BJ (cell line): ENCODE data around the gene FAAP100. TPM values are rescaled to one million over a fixed set of nuclear protein-coding genes. Genes with fewer than 3 reads are reported as not detected.

Source experiments
- CTCF ChIA-PET: fragments of 350-600 bp; formaldehyde crosslinking; extraction: SDS; loops from one replicate; lab custom pipeline; 2021; ENCODE audit warnings: antibody characterized with exemption, inconsistent platforms; lab: Yijun Ruan, JAX
- POLR2A ChIA-PET: fragments of 300-600 bp; sonication (Branson Sonifier 250); formaldehyde crosslinking; extraction: SDS; loops from one replicate; lab custom pipeline; 2021; ENCODE audit warnings: antibody characterized with exemption; lab: Charles Lee
- DNase-seq: peaks from one replicate; pipeline ENCODE4 v3.0.0-alpha.2; 2011; ENCODE audit warnings: low read depth
- H3K27me3 ChIP-seq: 2 replicates; pipeline ENCODE4 v1.6.0; 2011; ENCODE audit warnings: low read length; ENCODE audit not compliant: control insufficient read depth, insufficient read depth
- H3K36me3 ChIP-seq: 2 replicates; pipeline ENCODE4 v1.5.1; 2011; ENCODE audit warnings: low read length; ENCODE audit not compliant: control insufficient read depth, insufficient read depth
- H3K4me3 ChIP-seq: 2 replicates; pipeline ENCODE4 v1.5.1; 2011; ENCODE audit warnings: low read depth, mild to moderate bottlenecking, control low read depth, low read length
- polyA plus RNA-seq: library from polyadenylated mRNA; depleted of rRNA; stranded (reverse); fragments of >200 nt; gene quantifications from 2 replicates; pipeline ENCODE4 v1.2.3, GENCODE V29; 2011
- TF ChIP-seq, protein P1 (sequence below): IDR thresholded peaks from 2 replicates; pipeline ENCODE4 v1.5.1; 2011; ENCODE audit warnings: low read depth, mild to moderate bottlenecking, control low read depth, inconsistent platforms, low read length, moderate library complexity; ENCODE audit not compliant: insufficient read depth

The FAAP100 gene
- polyA plus RNA-seq, 1 experiment: 11.2 TPM

- no peaks in the 10 kb centered on the region for H3K27me3 ChIP-seq
- ChIA-PET POLR2A (no interaction called here), CTCF (interaction anchor here (1.4 to 5.2 kb wide), 2 partner anchors 11 to 47 kb away, joined by 4 to 35 read pairs; no protein-coding TSS in a partner anchor)
- TF ChIP-seq, protein P1, sequence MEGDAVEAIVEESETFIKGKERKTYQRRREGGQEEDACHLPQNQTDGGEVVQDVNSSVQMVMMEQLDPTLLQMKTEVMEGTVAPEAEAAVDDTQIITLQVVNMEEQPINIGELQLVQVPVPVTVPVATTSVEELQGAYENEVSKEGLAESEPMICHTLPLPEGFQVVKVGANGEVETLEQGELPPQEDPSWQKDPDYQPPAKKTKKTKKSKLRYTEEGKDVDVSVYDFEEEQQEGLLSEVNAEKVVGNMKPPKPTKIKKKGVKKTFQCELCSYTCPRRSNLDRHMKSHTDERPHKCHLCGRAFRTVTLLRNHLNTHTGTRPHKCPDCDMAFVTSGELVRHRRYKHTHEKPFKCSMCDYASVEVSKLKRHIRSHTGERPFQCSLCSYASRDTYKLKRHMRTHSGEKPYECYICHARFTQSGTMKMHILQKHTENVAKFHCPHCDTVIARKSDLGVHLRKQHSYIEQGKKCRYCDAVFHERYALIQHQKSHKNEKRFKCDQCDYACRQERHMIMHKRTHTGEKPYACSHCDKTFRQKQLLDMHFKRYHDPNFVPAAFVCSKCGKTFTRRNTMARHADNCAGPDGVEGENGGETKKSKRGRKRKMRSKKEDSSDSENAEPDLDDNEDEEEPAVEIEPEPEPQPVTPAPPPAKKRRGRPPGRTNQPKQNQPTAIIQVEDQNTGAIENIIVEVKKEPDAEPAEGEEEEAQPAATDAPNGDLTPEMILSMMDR: peak; percentile 11; the same call in 1 of the 2 replicates
- peak overlapping the region; percentile 95 for H3K4me3 ChIP-seq
- peaks cover 19% of the 10 kb centered on the region for H3K36me3 ChIP-seq
- DNase-seq: no peak
Measured at GRCh38 chr17:81553018-81553615, 964 bp upstream of the FAAP100 start.

- peaks cover 22% of the 10 kb centered on the region for H3K36me3 ChIP-seq
- DNase-seq: no peak
- H3K27me3 ChIP-seq: no peaks in the 10 kb centered on the region
- peak overlapping the region; percentile 95 for H3K4me3 ChIP-seq
- TF ChIP-seq, protein P1: 0 out of 2 replicates have a peak, but pooled peaks have one; percentile 10
- POLR2A ChIA-PET: no interaction called here
- CTCF ChIA-PET: interaction anchor here (0.5 to 5.2 kb wide), 6 partner anchors 9 to 55 kb away, joined by 3 to 35 read pairs (median 4); no protein-coding TSS in a partner anchor
Measured at GRCh38 chr17:81551458-81552243, 502 bp downstream of the FAAP100 start.

GRCh38 chr17:81550830-81551457 is 1.2 kb downstream of the FAAP100 start:
- H3K36me3 ChIP-seq: peaks cover 27% of the 10 kb centered on the region
- H3K27me3 ChIP-seq: no peaks in the 10 kb centered on the region
- TF ChIP-seq, protein P1: no peak
- POLR2A ChIA-PET: no interaction called here
- peak overlapping the region; percentile 95 for H3K4me3 ChIP-seq
- CTCF ChIA-PET: interaction anchor here (0.5 to 5.2 kb wide), 3 partner anchors 13 to 50 kb away, joined by 3 to 35 read pairs (median 6); no protein-coding TSS in a partner anchor
- DNase-seq: no peak

DNA sequence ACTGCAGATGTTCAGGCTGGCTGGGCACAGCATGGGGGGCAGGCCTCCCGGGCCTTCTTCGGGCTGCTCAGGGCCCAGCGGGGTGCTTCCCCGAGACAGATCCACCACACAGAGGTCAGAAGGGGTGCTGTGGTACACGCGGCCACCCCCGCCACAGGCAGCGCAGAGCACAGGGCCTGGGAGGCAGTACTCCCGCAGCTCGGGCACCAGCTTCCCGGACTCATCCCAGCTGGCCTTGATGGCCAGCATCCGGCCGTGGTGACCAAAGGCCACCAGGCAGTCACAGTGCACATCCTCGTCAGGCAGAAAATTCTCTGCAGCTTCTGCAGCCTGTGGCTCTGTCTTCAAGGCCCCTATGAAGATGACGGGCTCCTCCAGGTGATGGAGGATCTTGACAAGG is 1.9 kb downstream of the FAAP100 start:
- POLR2A ChIA-PET: no interaction called here
- no peak overlapping the region for H3K4me3 ChIP-seq
- H3K36me3 ChIP-seq: peaks cover 32% of the 10 kb centered on the region
- H3K27me3 ChIP-seq: no peaks in the 10 kb centered on the region
- CTCF ChIA-PET: interaction anchor here (0.7 to 5.2 kb wide), 3 partner anchors 12 to 50 kb away, joined by 3 to 35 read pairs (median 6); no protein-coding TSS in a partner anchor
- TF ChIP-seq, protein P1: no peak
- no peak for DNase-seq
